NOMO-1 treated with dmso at 0.1 percent for 144 hours (cell line): ENCODE measurements around the gene EFNA1.
"Not testable (repeated sequence)": the region's sequence is repeated elsewhere in the genome, so short reads cannot be mapped to it uniquely, and the experiment has no call there.

Source experiments
- DNase-seq: peaks from one replicate; lab custom pipeline; 2025; ENCODE audit not compliant: unreplicated experiment; lab: John Stamatoyannopoulos, UW

EFNA1 gene

GRCh38 chr1:155092131-155092530 is 35.5 kb upstream of the EFNA1 start:
- no peak for DNase-seq

DNA sequence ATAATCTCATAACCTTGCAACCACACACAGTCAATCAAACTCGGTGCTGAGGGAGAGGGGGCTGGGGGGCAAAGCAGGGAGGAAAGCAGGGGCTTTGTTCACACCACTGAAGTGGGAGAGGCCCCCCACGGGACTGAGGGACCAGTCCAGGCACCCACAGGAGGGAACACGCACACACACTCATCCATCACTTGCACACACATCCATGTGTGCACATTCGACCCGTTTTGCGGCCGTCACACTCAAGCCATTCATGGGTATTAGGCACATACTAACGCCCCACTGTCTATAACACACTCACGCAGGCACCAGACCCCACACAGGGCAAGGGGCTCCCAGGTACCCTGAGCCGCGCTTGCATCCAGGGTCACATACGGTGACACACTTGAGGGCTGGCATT is 35.0 kb upstream of the EFNA1 start:
- DNase-seq, result no peak

DNA sequence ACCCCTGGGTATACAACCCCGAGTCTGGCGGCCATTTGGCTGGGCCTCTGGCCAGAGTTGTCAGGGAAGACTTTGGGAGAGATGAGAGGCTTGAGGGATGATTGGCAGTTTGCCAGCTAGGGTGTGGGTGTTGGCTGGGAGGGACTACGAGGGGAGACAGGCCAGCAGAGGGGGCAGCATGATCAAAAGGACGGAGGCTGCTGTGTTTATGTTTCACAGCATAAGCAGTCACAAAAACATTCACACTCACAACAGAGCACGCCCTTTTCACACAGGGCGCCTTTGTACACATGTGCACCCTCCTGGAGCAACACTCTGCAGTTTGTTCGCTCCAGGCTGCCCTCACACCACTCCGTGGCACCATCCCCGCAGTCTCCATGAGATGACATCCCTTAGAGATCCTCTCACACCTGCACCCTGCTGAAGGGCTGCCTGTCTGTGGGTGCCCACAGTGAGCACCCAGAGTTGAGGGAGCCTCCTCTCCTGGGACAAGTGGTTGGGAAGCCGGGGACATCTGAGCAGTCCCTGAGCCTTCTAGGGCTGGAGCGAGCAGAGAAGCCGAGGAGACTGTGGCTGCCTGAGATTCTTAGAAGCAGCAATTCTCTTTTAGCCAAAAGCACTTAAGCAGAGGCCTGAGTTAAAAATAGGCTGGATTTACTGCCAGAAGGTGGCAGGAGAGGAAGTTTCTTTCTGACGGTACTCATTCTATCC is 33.6 kb upstream of the EFNA1 start:
- peak; percentile 43 for DNase-seq

- DNase-seq, result no peak
These were observed 33.1 kb upstream of the EFNA1 start for GRCh38 chr1:155094622-155094948.

- DNase-seq, result no peak
These were observed 28.3 kb upstream of the EFNA1 start for GRCh38 chr1:155099331-155099730.

DNA sequence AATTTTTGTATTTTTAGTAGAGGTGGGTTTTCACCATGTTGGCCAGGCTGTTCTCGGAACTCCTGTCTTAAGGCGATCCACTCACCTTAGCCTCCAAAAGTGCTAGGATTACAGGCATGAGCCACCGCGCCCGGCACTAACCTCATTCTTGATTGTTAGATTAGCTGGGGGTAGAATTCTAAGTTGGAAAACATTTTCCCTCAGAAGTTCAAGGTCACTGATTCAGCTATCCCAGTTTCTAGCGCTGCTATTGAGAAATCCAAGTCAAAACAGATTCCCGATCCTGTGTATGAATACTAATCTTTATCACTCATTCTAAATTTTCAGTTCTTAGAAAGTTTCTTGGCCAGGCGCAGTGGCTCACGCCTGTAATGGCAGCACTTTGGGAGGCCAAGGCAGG is 24.4 kb upstream of the EFNA1 start:
- no peak for DNase-seq

DNA sequence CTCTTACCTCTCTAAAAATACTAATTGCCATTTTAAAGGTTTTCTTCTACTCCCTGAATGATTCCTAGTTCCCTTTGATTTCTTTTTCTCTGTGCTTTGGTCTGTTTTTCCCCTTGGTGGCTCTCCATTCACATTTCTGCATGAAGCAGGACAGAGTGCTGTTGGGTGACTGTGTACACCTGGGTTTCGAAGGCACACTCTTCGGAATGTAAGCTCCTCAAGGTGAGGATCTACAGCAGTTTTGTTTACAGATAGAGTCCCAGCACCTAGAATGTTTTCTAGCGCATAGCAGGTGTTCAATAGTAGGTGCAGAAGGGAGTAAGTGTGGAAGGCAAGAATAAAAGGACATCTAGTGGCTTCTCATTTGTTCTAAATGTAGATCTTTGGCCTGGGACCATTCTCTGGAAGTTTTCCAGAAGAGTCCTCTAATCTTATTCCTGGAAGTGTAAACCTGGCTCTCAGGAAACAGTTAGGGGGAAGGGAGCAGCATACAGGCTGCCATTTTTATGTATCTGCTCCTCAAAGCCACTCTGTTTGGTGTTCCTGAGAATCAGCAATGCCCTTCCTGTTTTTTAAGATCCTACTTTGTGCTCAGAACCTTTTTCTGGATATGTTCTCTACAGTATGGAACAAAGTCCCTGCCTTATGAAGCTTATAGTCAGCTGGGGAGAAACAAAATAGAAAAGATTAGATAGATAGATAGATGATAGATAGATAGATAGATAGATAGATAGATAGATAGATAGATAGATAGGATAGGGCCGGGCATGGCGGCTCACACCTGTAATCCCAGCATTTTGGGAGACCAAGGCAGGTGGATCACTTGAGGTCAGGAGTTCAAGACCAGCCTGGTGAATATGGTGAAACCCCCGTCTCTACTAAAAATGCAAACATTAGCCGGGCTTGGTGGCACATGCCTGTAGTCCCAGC is 22.8 kb upstream of the EFNA1 start:
- DNase-seq, result no peak

- DNase-seq, result no peak
These were observed 22.1 kb upstream of the EFNA1 start for GRCh38 chr1:155105604-155106011.

- no peak for DNase-seq
These were observed 20.8 kb upstream of the EFNA1 start for GRCh38 chr1:155106862-155107261.

DNA sequence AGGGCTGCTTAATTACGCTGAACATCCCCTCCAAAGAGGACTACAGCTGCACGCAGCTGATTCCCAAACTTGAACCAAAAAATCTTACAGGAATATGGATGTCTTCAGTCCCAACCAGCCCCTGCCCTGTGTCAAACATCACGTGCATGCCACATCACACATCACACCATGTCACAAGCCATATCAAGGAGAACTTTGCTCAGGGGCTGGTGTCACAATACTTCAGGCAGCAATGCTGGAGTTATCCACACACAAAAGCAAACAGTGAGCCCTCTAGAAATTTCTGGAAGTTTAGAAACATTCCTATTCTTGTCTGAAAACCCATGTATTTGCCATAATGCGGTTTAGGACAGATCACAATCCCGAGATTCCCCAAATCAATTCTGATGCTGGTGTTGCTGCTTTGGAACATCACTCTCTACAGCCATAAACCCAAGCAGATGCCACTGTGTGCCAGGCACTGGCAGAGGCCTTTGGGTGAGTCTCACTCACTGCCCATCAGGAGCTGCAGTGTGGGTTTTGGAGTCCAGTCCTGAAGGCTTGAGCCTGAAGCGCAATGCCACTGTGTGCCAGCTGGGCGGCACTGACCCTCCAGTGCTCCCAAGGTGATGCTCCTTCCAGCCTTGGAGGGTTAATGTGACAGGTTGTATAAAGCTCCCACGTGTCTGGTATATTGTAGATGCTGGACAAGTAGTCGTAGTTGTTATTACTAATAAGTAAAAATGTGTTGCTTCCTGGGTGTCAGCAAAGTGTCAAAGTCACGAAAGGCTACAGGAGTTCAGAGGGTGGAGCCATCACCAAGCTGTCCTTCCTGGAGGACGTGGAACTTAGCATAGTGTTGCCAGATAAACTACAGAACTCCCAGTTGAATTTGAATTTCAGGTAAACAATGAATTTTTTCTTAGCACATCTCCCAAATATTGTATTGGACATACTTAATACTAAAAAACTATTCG is 20.1 kb upstream of the EFNA1 start:
- no peak for DNase-seq

DNA sequence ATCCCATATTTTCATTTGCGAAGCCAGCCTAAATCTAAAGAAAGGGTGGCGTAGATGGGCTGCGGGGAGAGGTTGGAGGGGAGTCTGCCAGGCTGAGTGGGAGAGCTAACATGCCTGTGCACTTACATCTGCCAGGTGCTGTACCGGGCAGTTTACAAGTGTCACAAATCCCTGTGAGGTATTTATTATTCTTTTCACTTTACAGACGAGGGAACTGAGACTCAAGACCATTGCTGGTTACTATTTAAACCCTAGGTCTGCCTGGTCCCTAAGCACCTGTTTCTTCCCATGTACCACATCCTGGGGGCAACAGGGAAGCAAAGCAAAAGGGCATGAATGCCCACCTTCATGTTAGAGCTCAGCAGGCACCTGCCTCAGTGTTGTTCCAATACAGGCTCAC is 19.4 kb upstream of the EFNA1 start:
- DNase-seq, result no peak

DNA sequence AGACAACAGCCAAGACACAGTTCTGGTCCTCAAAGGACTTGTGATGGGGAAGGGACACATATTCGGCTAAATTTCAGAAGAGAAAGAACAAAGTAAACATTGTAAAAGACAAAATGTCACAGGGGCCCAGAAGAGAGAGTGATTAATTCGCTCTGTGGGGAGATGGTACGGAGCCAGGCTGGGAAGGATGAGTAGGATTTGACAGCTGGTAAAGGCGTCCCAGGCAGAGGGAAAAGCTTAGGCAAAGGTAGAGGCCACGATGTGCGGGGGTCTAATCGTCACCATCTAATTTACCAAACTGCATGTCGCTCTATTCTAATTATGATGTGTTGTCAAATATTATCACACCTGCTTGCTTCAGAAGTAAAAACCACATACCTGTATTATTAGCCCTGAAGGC is 17.3 kb upstream of the EFNA1 start:
- no peak for DNase-seq

GRCh38 chr1:155110826-155111225 is 16.9 kb upstream of the EFNA1 start:
- no peak for DNase-seq

DNA sequence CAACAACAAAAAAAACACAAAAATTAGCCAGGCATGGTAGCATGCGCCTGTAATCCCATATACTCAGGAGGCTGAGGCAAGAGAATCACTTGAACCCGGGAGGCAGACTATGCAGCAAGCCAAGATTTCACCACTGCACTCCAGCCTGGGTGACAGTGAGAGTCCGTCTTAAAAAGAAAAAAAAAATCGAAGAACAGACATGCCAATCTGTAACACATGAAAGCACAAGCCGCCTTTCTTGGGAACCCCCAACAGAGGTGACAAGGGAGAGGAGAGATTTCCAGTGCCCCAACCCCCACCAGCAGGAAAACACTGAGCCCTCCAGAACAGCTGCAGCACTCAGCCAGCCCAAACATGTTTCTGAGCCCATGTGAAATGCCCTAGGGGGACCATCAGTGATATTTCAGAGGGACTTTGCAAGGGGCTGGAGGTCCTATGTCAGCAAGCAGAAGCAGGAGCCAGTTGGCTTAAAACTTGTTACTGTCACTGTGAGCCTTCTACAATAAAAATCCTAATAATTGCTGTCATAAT is 14.2 kb upstream of the EFNA1 start:
- DNase-seq, result no peak

- no peak for DNase-seq
These were observed 11.4 kb upstream of the EFNA1 start for GRCh38 chr1:155116113-155116764.

GRCh38 chr1:155117610-155118009 is 10.1 kb upstream of the EFNA1 start:
- DNase-seq, result no peak

DNA sequence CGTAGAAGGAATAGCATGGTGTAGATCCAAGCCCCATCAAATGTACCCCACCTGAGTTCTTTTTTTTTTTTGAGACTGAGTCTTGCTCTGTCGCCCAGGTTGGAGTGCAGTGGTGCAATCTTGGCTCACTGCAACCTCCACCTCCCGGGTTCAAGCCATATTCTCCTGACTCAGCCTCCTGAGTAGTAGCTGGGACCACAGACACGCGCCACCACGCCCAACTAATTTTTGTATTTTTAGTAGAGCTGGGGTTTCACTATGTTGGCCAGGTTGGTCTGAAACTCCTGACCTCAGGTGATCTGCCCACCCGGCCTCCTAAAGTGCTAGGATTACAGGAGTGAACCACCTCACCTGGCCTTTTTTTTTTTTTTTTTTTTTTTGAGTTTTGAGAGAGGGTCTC is 9.6 kb upstream of the EFNA1 start:
- DNase-seq, result not testable (repeated sequence)

- no peak for DNase-seq
These were observed 7.4 kb upstream of the EFNA1 start for GRCh38 chr1:155120253-155120652.

DNA sequence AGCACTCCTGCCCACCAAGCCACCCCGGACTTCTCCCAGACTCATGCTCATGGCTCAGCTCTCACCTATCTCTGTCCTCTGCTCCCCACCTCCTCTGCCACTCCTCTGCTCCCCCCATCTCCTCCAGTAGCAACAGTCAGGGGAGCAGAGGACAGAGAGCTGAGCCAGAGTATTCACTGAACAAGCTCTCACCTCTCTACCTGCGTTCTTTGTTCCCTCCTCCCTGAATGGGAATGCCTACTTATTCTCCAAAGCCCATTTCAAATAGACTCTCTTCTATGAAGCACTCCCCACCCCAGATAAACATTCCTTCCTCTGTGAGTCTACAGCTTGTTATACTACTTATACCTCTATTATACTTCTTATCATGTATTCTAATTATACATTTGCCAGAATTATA is 6.4 kb upstream of the EFNA1 start:
- no peak for DNase-seq

DNA sequence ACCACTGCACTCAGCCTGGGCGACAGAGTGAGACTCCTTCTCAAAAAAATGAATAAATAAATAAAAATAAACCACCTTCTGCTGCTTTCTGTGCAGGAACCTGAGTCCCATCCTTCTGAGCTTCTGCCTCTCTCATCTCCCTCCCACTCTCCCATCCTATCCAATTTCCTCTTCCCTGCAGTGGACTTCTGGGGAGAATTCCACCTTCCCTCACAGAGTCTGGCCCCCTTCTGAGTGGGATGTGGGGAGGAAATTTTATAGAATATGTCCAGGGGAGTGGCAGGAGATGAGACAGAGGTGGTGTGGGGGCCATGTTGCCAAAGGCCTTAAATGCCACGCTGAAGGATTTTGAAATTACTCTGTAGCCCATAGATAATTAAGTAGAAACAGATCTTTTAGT is 5.4 kb upstream of the EFNA1 start:
- DNase-seq, result no peak

DNA sequence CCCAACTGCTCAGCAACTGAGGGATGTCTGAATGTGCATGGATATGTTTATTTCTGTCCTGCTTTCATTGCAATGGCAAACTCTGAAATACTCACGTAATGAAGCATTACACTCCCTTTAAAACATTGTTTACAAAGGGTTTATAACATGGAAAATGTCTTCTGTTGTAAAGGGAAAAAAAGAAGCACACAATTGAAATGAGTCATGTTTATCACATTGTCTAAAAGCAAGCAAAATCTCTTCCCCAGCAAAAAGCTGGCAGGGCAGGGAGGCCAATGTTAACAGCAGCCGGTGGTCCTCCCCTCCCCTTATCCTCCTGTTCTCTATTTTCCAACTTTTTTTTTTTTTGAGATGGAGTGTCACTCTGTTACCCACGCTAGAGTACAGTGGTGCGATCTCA is 3.9 kb upstream of the EFNA1 start:
- no peak for DNase-seq
